ENCODE measurements around the gene OTUD7B.
"Not testable (repeated sequence)": the region's sequence is repeated elsewhere in the genome, so short reads cannot be mapped to it uniquely, and the experiment has no call there.

Gene OTUD7B

GRCh38 chr1:149962736-149963135 lies 47.8 kb downstream of the OTUD7B start:
- H3K4me3 ChIP-seq (ENCODE audit: low read depth, low read length) = no peak overlapping the region
- no peak for TF ChIP-seq CTCF (conservative IDR thresholded peaks at IDR 0.05; ENCODE audit: low read depth, low read length)
- DNase-seq (ENCODE audit: low read depth) = no peak

- no peak overlapping the region for H3K4me3 ChIP-seq (ENCODE audit: low read depth, low read length)
- peak; percentile 91 for DNase-seq (ENCODE audit: low read depth)
- peak; percentile 79 for TF ChIP-seq CTCF (conservative IDR thresholded peaks at IDR 0.05; ENCODE audit: low read depth, low read length)
These were observed 48.4 kb downstream of the OTUD7B start for GRCh38 chr1:149962039-149962647.

- not testable (repeated sequence) for DNase-seq (ENCODE audit: low read depth); H3K4me3 ChIP-seq (ENCODE audit: low read depth, low read length)
These were observed 53.0 kb downstream of the OTUD7B start for GRCh38 chr1:149957548-149957947.

- no peak for TF ChIP-seq CTCF (conservative IDR thresholded peaks at IDR 0.05; ENCODE audit: low read depth, low read length)
- H3K4me3 ChIP-seq (ENCODE audit: low read depth, low read length) = no peak overlapping the region
- DNase-seq (ENCODE audit: low read depth) = peak; percentile 35
These were observed 60.6 kb downstream of the OTUD7B start for GRCh38 chr1:149949911-149950310.

- TF ChIP-seq CTCF (conservative IDR thresholded peaks at IDR 0.05; ENCODE audit: low read depth, low read length) = no peak
- H3K4me3 ChIP-seq (ENCODE audit: low read depth, low read length) = no peak overlapping the region
- no peak for DNase-seq (ENCODE audit: low read depth)
These were observed 65.3 kb downstream of the OTUD7B start for GRCh38 chr1:149945206-149945605.

GRCh38 chr1:149942885-149943284 lies 67.6 kb downstream of the OTUD7B start:
- no peak for TF ChIP-seq CTCF (conservative IDR thresholded peaks at IDR 0.05; ENCODE audit: low read depth, low read length)
- no peak for DNase-seq (ENCODE audit: low read depth)

GRCh38 chr1:149942207-149942606 lies 68.3 kb downstream of the OTUD7B start:
- peak; percentile 68 for TF ChIP-seq CTCF (conservative IDR thresholded peaks at IDR 0.05; ENCODE audit: low read depth, low read length)
- H3K4me3 ChIP-seq (ENCODE audit: low read depth, low read length) = no peak overlapping the region
- peak; percentile 67 for DNase-seq (ENCODE audit: low read depth)

More at GRCh38 chr1:149942885-149943284, 67.6 kb downstream of the OTUD7B start:
- no peak overlapping the region for H3K4me3 ChIP-seq (ENCODE audit: low read depth, low read length)

All from choroid plexus epithelial cell (primary cell).